Measurements from ENCODE around the gene ZNF536. TPM values are rescaled to one million over a fixed set of nuclear protein-coding genes. Genes with fewer than 3 reads are reported as not detected.

The ZNF536 gene
- total and polyA plus RNA-seq, 9 of the 15 experiments (the other 6 are each of a cell fraction or from before 2014, with no cell fraction given), result not detected

- FAIRE-seq, result no peak
- TF ChIP-seq E2F1 (CRISPR knock-in tag; IDR thresholded peaks at IDR 0.05) (no peak), ETV5 (CRISPR knock-in tag; IDR thresholded peaks at IDR 0.05; ENCODE audit: low read depth) (no peak), RCOR1 (IDR thresholded peaks at IDR 0.05; ENCODE audit: borderline replicate concordance in 1 of 2, low read depth in 2 of 2, low read length in 2 of 2) (no peak), TBP (optimal IDR thresholded peaks at IDR 0.05; ENCODE audit: low read depth, low read length) (no peak), MCM5 (IDR thresholded peaks at IDR 0.05; ENCODE audit: low read depth) (no peak), HCFC1 (IDR thresholded peaks at IDR 0.05; ENCODE audit: low read depth, low read length) (no peak), MAX (CRISPR knock-in tag; IDR thresholded peaks at IDR 0.05) (no peak), ILF3 (IDR thresholded peaks at IDR 0.05; ENCODE audit: borderline replicate concordance) (no peak), GABPA (tag; conservative IDR thresholded peaks at IDR 0.05; ENCODE audit: low read depth) (no peak), DMBX1 (CRISPR knock-in tag; IDR thresholded peaks at IDR 0.05; ENCODE audit: borderline replicate concordance) (no peak), SAP30 (IDR thresholded peaks at IDR 0.05; ENCODE audit: borderline replicate concordance, insufficient read depth, low read depth, low read length, poor library complexity, severe bottlenecking) (no peak), FOS (IDR thresholded peaks at IDR 0.05; ENCODE audit: extremely low read depth, insufficient read length) (no peak), RBM34 (IDR thresholded peaks at IDR 0.05; ENCODE audit: borderline replicate concordance, insufficient read depth, low read length) (no peak), POLR3A (IDR thresholded peaks at IDR 0.05; ENCODE audit: borderline replicate concordance, extremely low read depth, insufficient read depth, insufficient read length) (no peak)
- TF ChIP-seq, protein P1, sequence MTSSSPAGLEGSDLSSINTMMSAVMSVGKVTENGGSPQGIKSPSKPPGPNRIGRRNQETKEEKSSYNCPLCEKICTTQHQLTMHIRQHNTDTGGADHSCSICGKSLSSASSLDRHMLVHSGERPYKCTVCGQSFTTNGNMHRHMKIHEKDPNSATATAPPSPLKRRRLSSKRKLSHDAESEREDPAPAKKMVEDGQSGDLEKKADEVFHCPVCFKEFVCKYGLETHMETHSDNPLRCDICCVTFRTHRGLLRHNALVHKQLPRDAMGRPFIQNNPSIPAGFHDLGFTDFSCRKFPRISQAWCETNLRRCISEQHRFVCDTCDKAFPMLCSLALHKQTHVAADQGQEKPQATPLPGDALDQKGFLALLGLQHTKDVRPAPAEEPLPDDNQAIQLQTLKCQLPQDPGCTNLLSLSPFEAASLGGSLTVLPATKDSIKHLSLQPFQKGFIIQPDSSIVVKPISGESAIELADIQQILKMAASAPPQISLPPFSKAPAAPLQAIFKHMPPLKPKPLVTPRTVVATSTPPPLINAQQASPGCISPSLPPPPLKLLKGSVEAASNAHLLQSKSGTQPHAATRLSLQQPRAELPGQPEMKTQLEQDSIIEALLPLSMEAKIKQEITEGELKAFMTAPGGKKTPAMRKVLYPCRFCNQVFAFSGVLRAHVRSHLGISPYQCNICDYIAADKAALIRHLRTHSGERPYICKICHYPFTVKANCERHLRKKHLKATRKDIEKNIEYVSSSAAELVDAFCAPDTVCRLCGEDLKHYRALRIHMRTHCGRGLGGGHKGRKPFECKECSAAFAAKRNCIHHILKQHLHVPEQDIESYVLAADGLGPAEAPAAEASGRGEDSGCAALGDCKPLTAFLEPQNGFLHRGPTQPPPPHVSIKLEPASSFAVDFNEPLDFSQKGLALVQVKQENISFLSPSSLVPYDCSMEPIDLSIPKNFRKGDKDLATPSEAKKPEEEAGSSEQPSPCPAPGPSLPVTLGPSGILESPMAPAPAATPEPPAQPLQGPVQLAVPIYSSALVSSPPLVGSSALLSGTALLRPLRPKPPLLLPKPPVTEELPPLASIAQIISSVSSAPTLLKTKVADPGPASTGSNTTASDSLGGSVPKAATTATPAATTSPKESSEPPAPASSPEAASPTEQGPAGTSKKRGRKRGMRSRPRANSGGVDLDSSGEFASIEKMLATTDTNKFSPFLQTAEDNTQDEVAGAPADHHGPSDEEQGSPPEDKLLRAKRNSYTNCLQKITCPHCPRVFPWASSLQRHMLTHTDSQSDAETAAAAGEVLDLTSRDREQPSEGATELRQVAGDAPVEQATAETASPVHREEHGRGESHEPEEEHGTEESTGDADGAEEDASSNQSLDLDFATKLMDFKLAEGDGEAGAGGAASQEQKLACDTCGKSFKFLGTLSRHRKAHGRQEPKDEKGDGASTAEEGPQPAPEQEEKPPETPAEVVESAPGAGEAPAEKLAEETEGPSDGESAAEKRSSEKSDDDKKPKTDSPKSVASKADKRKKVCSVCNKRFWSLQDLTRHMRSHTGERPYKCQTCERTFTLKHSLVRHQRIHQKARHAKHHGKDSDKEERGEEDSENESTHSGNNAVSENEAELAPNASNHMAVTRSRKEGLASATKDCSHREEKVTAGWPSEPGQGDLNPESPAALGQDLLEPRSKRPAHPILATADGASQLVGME (CRISPR knock-in tag; IDR thresholded peaks at IDR 0.05), result no peak
Observed at GRCh38 chr19:30487178-30487577, 115.0 kb downstream of the ZNF536 start.

More at GRCh38 chr19:30487178-30487577, 115.0 kb downstream of the ZNF536 start:
- no peak overlapping the region for H3K9ac ChIP-seq (ENCODE audit: insufficient read depth in 1 of 2, low read depth in 2 of 2, low read length in 2 of 2)
- no peaks in the 10 kb centered on the region for H3K79me2 ChIP-seq (ENCODE audit: control insufficient read depth, insufficient read depth, low read length)
- H2AFZ ChIP-seq (ENCODE audit: low read depth, low read length), result no peak overlapping the region
- no peaks in the 10 kb centered on the region for H3K9me3 ChIP-seq (replicated peaks; ENCODE audit: control insufficient read depth, insufficient read depth, low read depth, low read length)
- DNase-seq (ENCODE audit: extremely low read depth in 1 of 4, low spot score in 3 of 4), result no peak
- no peak overlapping the region for H3K4me3 ChIP-seq
- POLR2A ChIA-PET, result no interaction called here
- 0% methylated on average over 3 of the region's 3 CpGs for WGBS (ENCODE audit: insufficient coverage, low coverage, missing lambda C conversion rate)
- no peaks in the 10 kb centered on the region for H3K36me3 ChIP-seq (ENCODE audit: control insufficient read depth, insufficient read depth, low read length)
- no peak overlapping the region for H3K27ac ChIP-seq (ENCODE audit: extremely low read depth, low read depth, low read length)
- no peaks in the 10 kb centered on the region for H4K20me1 ChIP-seq (replicated peaks; ENCODE audit: control insufficient read depth, insufficient read depth, low read length)
- H3K4me2 ChIP-seq (ENCODE audit: insufficient read depth, low read length), result no peak overlapping the region
- in situ Hi-C loops (cut with MboI) (no loop called here), intact Hi-C loops (cut with micrococcal nuclease) (no loop called here)
- no TSS peak for BruUV-seq (replicated peaks)
- H3K27me3 ChIP-seq (ENCODE audit: control insufficient read depth in 2 of 2, insufficient read depth in 2 of 2, low read length in 2 of 2), result no peaks in the 10 kb centered on the region; a peak in 1 of 5 replicates
- no peaks in the 10 kb centered on the region for H3K9me1 ChIP-seq (ENCODE audit: control insufficient read depth, insufficient read depth, low read length)
- ATAC-seq, result no peak
- H3K4me1 ChIP-seq (replicated peaks in 1 of 2; ENCODE audit: control insufficient read depth in 2 of 2, insufficient read depth in 2 of 2, low read length in 2 of 2), result no peaks in the 10 kb centered on the region
- CTCF ChIA-PET (ENCODE audit: low intra/inter-chr PET ratio), result no interaction called here
